Natural killer cell (primary cell): Measurements from ENCODE around the gene LCE1D. TPM values are rescaled to one million over a fixed set of nuclear protein-coding genes. Genes with fewer than 3 reads are reported as not detected.

Source experiments
- ATAC-seq, 3 donors: fragments of 150-1000 bp in 2 of 3; fragments of 200-7000 bp in 1 of 3; cut with Tn5 transposase; 1 replicate in 1 of 3; 2 replicates in 2 of 3; pipeline ENCODE4 v1.10.0; 2021; ENCODE audit warnings: mild to moderate bottlenecking in 2 of 3, moderate library complexity in 2 of 3
- DNase-seq, 2 donors: peaks; one replicate each; pipeline versions ENCODE4 v3.0.0 to v3.0.0-alpha.2; 2013 to 2021; ENCODE audit warnings: mixed read lengths in 1 of 2
- H3K27ac ChIP-seq: one replicate; pipeline ENCODE4 v1.5.1; 2013; ENCODE audit warnings: mild to moderate bottlenecking, low read length
- H3K27me3 ChIP-seq: one replicate; pipeline ENCODE4 v1.6.1; 2013; ENCODE audit warnings: low read length; ENCODE audit not compliant: control insufficient read depth, insufficient read depth
- H3K36me3 ChIP-seq: one replicate; pipeline ENCODE4 v1.6.1; 2013; ENCODE audit warnings: low read length; ENCODE audit not compliant: control insufficient read depth, insufficient read depth
- H3K4me1 ChIP-seq: one replicate; pipeline ENCODE4 v1.6.1; 2013; ENCODE audit warnings: low read length; ENCODE audit not compliant: control insufficient read depth, insufficient read depth
- H3K4me3 ChIP-seq: one replicate; pipeline ENCODE4 v1.5.1; 2013; ENCODE audit warnings: low read length
- H3K9me3 ChIP-seq: one replicate; pipeline ENCODE4 v1.6.1; 2013; ENCODE audit warnings: low read length; ENCODE audit not compliant: control insufficient read depth, insufficient read depth
- H3K27ac Mint-ChIP-seq, 2 donors: one replicate each; pipeline ENCODE4 v1.8.0; 2022; ENCODE audit warnings: mild to moderate bottlenecking in 2 of 2, mixed read lengths in 2 of 2, moderate library complexity in 1 of 2
- H3K27me3 Mint-ChIP-seq, 2 donors: one replicate each; pipeline ENCODE4 v1.8.0; 2022; ENCODE audit warnings: low read depth in 2 of 2, mixed read lengths in 2 of 2
- H3K36me3 Mint-ChIP-seq: one replicate; pipeline ENCODE4 v1.8.0; 2022; ENCODE audit warnings: mixed read lengths
- H3K4me1 Mint-ChIP-seq, 2 donors: one replicate each; pipeline ENCODE4 v1.8.0; 2022; ENCODE audit warnings: mixed read lengths in 2 of 2
- H3K4me3 Mint-ChIP-seq: one replicate; pipeline ENCODE4 v1.8.0; 2022; ENCODE audit warnings: mild to moderate bottlenecking, moderate library complexity, mixed read lengths
- H3K9me3 Mint-ChIP-seq, 2 donors: one replicate each; pipeline ENCODE4 v1.8.0; 2022; ENCODE audit warnings: mixed read lengths in 2 of 2
- CTCF ChIP-seq: fragments of 200-600 bp; IDR thresholded peaks from one replicate; pipeline ENCODE4 v1.8.0; 2022; ENCODE audit warnings: antibody characterized with exemption
- WGBS: methylation state at CpG from one replicate; pipeline ENCODE4 v1.1.7; 2013; ENCODE audit warnings: missing lambda C conversion rate; ENCODE audit not compliant: insufficient coverage; 5-methylcytosine and 5-hydroxymethylcytosine counted together
- intact Hi-C: fragments of 100-400 bp; cut with micrococcal nuclease; formaldehyde crosslinking; loops from one replicate; pipeline ENCODE4 v1.14.2; 2022
- total RNA-seq, 4 donors: library from RNA; stranded (reverse); fragments of 120-200 nt in 1 of 4; gene quantifications; one replicate each; pipeline versions ENCODE4 v1.2.3 to v1.2.4, GENCODE V29; 2013 to 2022

The LCE1D gene
- total RNA-seq, 3 donors from 2014 or later (not counting 1 experiment from before 2014, with no cell fraction given), result not detected

- no peaks in the 10 kb centered on the region for H3K36me3 Mint-ChIP-seq
- Histone ChIP-seq H3K36me3 (no peaks in the 10 kb centered on the region), H3K27ac (no peak overlapping the region), H3K4me1 (no peaks in the 10 kb centered on the region), H3K4me3 (no peak overlapping the region), H3K9me3 (no peaks in the 10 kb centered on the region), H3K27me3 (peaks cover 2% of the 10 kb centered on the region)
- H3K27ac Mint-ChIP-seq, result no peak overlapping the region
- H3K4me1 Mint-ChIP-seq, result no peaks in the 10 kb centered on the region
- H3K27me3 Mint-ChIP-seq, result peaks cover 12 to 46% of the 10 kb centered on the region in 2 donors
- H3K4me3 Mint-ChIP-seq, result no peak overlapping the region
- TF ChIP-seq CTCF, result no peak
- no peak for ATAC-seq
- H3K9me3 Mint-ChIP-seq, result no peaks in the 10 kb centered on the region
- intact Hi-C loops, result no loop called here
- WGBS, result no CpG with 5 or more reads among the region's 2 CpGs
- DNase-seq, result no peak
Measured at GRCh38 chr1:152756872-152757271, 39.6 kb upstream of the LCE1D start.

DNA sequence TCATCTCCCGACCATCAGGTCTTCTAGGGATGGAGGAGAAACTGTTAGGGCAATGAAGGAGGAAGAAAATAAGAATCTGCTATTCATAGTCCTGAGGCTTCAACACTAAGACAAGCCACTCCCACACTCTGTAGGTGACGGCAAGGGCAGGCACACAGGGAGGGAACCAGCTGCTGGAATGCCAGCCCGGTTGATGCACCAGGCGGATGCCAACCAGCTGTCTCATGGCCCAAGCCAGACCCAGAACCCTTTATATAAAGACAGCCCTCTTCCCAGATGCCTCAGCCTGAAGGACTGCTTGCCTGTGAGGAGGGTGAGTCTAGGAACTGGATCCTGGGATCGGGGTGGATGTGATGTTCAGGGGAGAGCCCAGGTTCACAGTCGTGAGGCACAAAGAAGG lies 38.8 kb upstream of the LCE1D start, which contains the start of gene KPRP:
TSS of gene KPRP (plus strand) at position 279 of the 400 bp plus-strand sequence. CDS start 1,564 bp downstream, outside the sequence.
- Mint-ChIP-seq H3K9me3 (no peaks in the 10 kb centered on the region), H3K27me3 (peaks cover 14 to 39% of the 10 kb centered on the region in 2 donors), H3K27ac (no peak within 1 kb of the TSS), H3K4me3 (no peak within 1 kb of the TSS), H3K4me1 (no peaks in the 10 kb centered on the region), H3K36me3 (no peaks in the 10 kb centered on the region)
- DNase-seq (no peak), ATAC-seq (no peak)
- Histone ChIP-seq H3K4me1 (no peaks in the 10 kb centered on the region), H3K27me3 (peaks cover 2% of the 10 kb centered on the region), H3K9me3 (no peaks in the 10 kb centered on the region), H3K27ac (no peak within 1 kb of the TSS), H3K36me3 (no peaks in the 10 kb centered on the region), H3K4me3 (no peak within 1 kb of the TSS)
- 84% methylated on average over 5 of the region's 6 CpGs for WGBS
- intact Hi-C loops, result no loop called here
- no peak for TF ChIP-seq CTCF

GRCh38 chr1:152758636-152759035 lies 37.9 kb upstream of the LCE1D start:
- H3K27ac ChIP-seq, result no peak overlapping the region
- no peaks in the 10 kb centered on the region for H3K36me3 Mint-ChIP-seq
- WGBS, result 91% methylated on average over 3 of the region's 4 CpGs
- no peak overlapping the region for H3K27ac Mint-ChIP-seq
- no peak for TF ChIP-seq CTCF
- H3K9me3 Mint-ChIP-seq, result no peaks in the 10 kb centered on the region
- no peak for ATAC-seq
- H3K4me1 ChIP-seq, result no peaks in the 10 kb centered on the region
- intact Hi-C loops, result no loop called here
- H3K27me3 Mint-ChIP-seq, result peaks cover 13 to 30% of the 10 kb centered on the region in 2 donors
- no peak overlapping the region for H3K4me3 ChIP-seq
- no peak overlapping the region for H3K4me3 Mint-ChIP-seq
- peaks cover 2% of the 10 kb centered on the region for H3K27me3 ChIP-seq
- no peaks in the 10 kb centered on the region for H3K36me3 ChIP-seq
- H3K4me1 Mint-ChIP-seq, result no peaks in the 10 kb centered on the region
- DNase-seq, result no peak
- H3K9me3 ChIP-seq, result no peaks in the 10 kb centered on the region

DNA sequence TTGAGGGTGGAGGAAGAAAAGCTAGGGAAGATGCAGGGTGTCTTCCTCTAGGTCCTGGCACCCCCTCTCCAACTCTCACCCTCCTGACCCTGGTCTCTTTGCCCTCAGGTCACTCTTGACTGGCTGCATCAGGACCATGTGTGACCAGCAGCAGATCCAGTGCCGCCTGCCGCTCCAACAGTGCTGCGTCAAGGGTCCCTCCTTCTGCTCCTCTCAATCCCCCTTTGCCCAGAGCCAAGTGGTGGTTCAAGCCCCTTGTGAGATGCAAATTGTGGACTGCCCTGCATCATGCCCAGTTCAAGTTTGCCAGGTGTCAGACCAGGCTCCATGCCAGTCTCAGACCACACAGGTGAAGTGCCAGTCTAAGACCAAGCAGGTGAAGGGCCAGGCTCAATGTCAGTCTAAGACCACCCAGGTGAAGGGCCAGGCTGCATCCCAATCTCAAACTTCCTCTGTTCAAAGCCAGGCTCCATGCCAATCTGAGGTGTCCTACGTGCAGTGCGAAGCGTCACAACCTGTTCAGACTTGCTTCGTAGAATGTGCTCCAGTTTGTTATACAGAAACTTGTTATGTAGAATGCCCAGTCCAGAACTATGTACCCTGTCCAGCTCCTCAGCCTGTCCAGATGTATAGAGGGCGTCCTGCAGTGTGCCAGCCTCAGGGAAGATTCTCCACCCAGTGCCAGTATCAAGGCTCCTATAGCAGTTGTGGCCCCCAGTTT lies 36.9 kb upstream of the LCE1D start:
- Histone ChIP-seq H3K27ac (no peak overlapping the region), H3K9me3 (no peaks in the 10 kb centered on the region), H3K4me1 (no peaks in the 10 kb centered on the region), H3K36me3 (no peaks in the 10 kb centered on the region), H3K27me3 (peaks cover 2% of the 10 kb centered on the region), H3K4me3 (no peak overlapping the region)
- peaks cover 13 to 26% of the 10 kb centered on the region in 2 donors for H3K27me3 Mint-ChIP-seq
- H3K27ac Mint-ChIP-seq, result no peak overlapping the region
- 79% methylated on average over 8 of the region's 8 CpGs for WGBS
- no peak for TF ChIP-seq CTCF
- ATAC-seq (peak in 1 of 3 donors; percentile 14), DNase-seq (no peak)
- H3K4me3 Mint-ChIP-seq, result no peak overlapping the region
- no peaks in the 10 kb centered on the region for H3K4me1 Mint-ChIP-seq
- intact Hi-C loops, result no loop called here
- no peaks in the 10 kb centered on the region for H3K9me3 Mint-ChIP-seq
- no peaks in the 10 kb centered on the region for H3K36me3 Mint-ChIP-seq
